Right lung (tissue), 5 donors: ENCODE results near the gene CCDC8. TPM values are rescaled to one million over a fixed set of nuclear protein-coding genes. Genes with fewer than 3 reads are reported as not detected.
"Not testable (repeated sequence)": the region's sequence is repeated elsewhere in the genome, so short reads cannot be mapped to it uniquely, and the experiment has no call there.

ENCODE experiments used
- DNase-seq, 2 donors: peaks; one replicate each; pipeline ENCODE4 v3.0.0-alpha.2; 2013
- polyA plus RNA-seq, 5 donors: library from polyadenylated mRNA; unstranded; fragments of 120-200 nt; gene quantifications; one replicate each; pipeline versions ENCODE4 v1.2.1 to v1.2.3, GENCODE V29; 2013; ENCODE audit warnings: inconsistent platforms in 1 of 5, low replicate concordance in 1 of 5; ENCODE audit not compliant: insufficient read length in 5 of 5, insufficient read depth in 1 of 5

Gene CCDC8
- polyA plus RNA-seq, 5 donors: 39.7 to 63.5 (median 45.7) TPM

GRCh38 chr19:46429999-46430398, 16.6 kb upstream of the CCDC8 start:
- no peak for DNase-seq

- peak in 1 of 2 donors; percentile 62 for DNase-seq
Measured at GRCh38 chr19:46428239-46429135, 15.1 kb upstream of the CCDC8 start, which contains the start of gene PNMA8C. TSS of gene PNMA8C (minus strand) at chr19:46428936. CDS start at chr19:46428359, 577 bp downstream.

GRCh38 chr19:46427518-46428045, 14.2 kb upstream of the CCDC8 start:
- DNase-seq: no peak

- peak; percentile 79 to 89 for DNase-seq
Measured at GRCh38 chr19:46426506-46427162, 13.3 kb upstream of the CCDC8 start.

- peak in 1 of 2 donors; percentile 68 for DNase-seq
Measured at GRCh38 chr19:46426035-46426505, 12.7 kb upstream of the CCDC8 start.

- no peak for DNase-seq
Measured at GRCh38 chr19:46423188-46423587, 9.8 kb upstream of the CCDC8 start.

- no peak for DNase-seq
Measured at GRCh38 chr19:46422344-46422743, 9.0 kb upstream of the CCDC8 start.

- DNase-seq: no peak
Measured at GRCh38 chr19:46420056-46420455, 6.7 kb upstream of the CCDC8 start.

GRCh38 chr19:46415804-46416709, 2.7 kb upstream of the CCDC8 start:
- peak; percentile 92 to 94 for DNase-seq

GRCh38 chr19:46414899-46415298, 1.5 kb upstream of the CCDC8 start:
- not testable (repeated sequence) for DNase-seq

- DNase-seq: no peak
Measured at GRCh38 chr19:46412650-46413261, 608 bp downstream of the CCDC8 start.

GRCh38 chr19:46411925-46412649, 1.3 kb downstream of the CCDC8 start:
- no peak for DNase-seq

GRCh38 chr19:46411088-46411924, 2.1 kb downstream of the CCDC8 start:
- DNase-seq: no peak

GRCh38 chr19:46410205-46411087, 2.9 kb downstream of the CCDC8 start:
- DNase-seq: no peak

GRCh38 chr19:46409191-46409590, 4.2 kb downstream of the CCDC8 start:
- DNase-seq: no peak

- DNase-seq: peak; percentile 80 to 81
Measured at GRCh38 chr19:46408664-46409039, 4.7 kb downstream of the CCDC8 start.

- DNase-seq: no peak
Measured at GRCh38 chr19:46407856-46408663, 5.3 kb downstream of the CCDC8 start.
